BE2C (cell line): Measurements from ENCODE around the gene MSGN1.

Experiments used
- DNase-seq: peaks from one replicate; pipeline ENCODE4 v3.0.0-alpha.2; 2020
- H3K27me3 ChIP-seq: fragments of 250-450 bp; sonication (Bioruptor Pico); 2 replicates; pipeline ENCODE4 v1.5.1; 2020; ENCODE audit warnings: mild to moderate bottlenecking
- H3K36me3 ChIP-seq: fragments of 250-450 bp; sonication (Bioruptor Pico); 2 replicates; pipeline ENCODE4 v1.5.1; 2020; ENCODE audit warnings: mild to moderate bottlenecking
- H3K4me1 ChIP-seq: fragments of 250-450 bp; sonication (Bioruptor Pico); 2 replicates; pipeline ENCODE4 v1.5.1; 2020
- H3K4me3 ChIP-seq: 2 replicates; pipeline ENCODE4 v1.5.1; 2011; ENCODE audit warnings: low read depth, low read length
- H3K9me3 ChIP-seq: fragments of 250-450 bp; sonication (Bioruptor Pico); 2 replicates; pipeline ENCODE4 v1.5.1; 2020
- TF ChIP-seq, protein P1 (sequence below): IDR thresholded peaks from 2 replicates; pipeline ENCODE4 v1.5.1; 2012; ENCODE audit warnings: mild to moderate bottlenecking, low read depth, low read length

The MSGN1 gene

GRCh38 chr2:17813010-17813741 is 3.1 kb upstream of the MSGN1 start:
- Histone ChIP-seq H3K9me3 (no peaks in the 10 kb centered on the region), H3K4me3 (peak overlapping the region; percentile 28), H3K27me3 (no peaks in the 10 kb centered on the region), H3K36me3 (no peaks in the 10 kb centered on the region), H3K4me1 (peaks cover 9% of the 10 kb centered on the region)
- TF ChIP-seq, protein P1, sequence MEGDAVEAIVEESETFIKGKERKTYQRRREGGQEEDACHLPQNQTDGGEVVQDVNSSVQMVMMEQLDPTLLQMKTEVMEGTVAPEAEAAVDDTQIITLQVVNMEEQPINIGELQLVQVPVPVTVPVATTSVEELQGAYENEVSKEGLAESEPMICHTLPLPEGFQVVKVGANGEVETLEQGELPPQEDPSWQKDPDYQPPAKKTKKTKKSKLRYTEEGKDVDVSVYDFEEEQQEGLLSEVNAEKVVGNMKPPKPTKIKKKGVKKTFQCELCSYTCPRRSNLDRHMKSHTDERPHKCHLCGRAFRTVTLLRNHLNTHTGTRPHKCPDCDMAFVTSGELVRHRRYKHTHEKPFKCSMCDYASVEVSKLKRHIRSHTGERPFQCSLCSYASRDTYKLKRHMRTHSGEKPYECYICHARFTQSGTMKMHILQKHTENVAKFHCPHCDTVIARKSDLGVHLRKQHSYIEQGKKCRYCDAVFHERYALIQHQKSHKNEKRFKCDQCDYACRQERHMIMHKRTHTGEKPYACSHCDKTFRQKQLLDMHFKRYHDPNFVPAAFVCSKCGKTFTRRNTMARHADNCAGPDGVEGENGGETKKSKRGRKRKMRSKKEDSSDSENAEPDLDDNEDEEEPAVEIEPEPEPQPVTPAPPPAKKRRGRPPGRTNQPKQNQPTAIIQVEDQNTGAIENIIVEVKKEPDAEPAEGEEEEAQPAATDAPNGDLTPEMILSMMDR = no peak
- no peak for DNase-seq

DNA sequence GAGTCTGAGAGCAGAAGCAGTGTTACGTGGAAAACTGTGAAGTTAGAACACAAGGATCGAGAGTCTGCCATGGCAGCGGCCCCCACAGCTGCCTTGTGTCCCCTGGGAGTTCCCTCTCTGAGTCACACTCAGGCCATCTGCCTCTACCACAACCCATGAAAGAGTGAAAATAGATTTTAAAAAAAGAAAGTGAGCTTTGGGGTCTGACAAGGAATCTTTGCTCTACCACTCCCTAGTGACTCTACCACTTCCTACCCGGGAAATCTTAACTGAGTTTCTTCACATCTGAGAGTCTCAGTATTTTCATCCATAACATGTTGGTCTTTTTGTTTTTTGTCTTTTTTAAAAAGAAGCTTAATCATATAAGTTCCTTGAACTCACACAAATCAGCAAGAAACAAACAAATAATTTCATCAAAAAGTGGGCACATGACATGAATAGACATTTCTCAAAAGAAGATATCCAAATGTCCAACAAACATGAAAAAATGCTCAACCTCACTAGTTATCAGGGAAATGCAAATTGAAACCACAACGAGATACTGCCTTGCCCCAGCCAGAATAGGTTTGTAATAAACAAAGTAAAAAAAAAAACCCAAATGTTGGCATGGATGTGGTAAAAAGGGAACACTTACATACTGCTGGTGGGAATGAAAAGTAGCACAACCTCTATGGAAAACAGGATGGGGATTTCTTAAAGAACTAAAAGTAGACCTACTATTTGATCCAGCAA is 2.4 kb upstream of the MSGN1 start:
- peak; percentile 86 for DNase-seq
- H3K27me3 ChIP-seq = no peaks in the 10 kb centered on the region

GRCh38 chr2:17814601-17815000 is 1.7 kb upstream of the MSGN1 start:
- Histone ChIP-seq H3K4me1 (peaks cover 9% of the 10 kb centered on the region), H3K9me3 (no peaks in the 10 kb centered on the region), H3K4me3 (no peak overlapping the region), H3K27me3 (no peaks in the 10 kb centered on the region), H3K36me3 (no peaks in the 10 kb centered on the region)
- TF ChIP-seq, protein P1 = no peak
- no peak for DNase-seq

More for the DNA sequence above, 2.4 kb upstream of the MSGN1 start:
- TF ChIP-seq, protein P1 = no peak
- Histone ChIP-seq H3K9me3 (no peaks in the 10 kb centered on the region), H3K36me3 (no peaks in the 10 kb centered on the region), H3K4me3 (peak overlapping the region; percentile 28), H3K4me1 (peaks cover 9% of the 10 kb centered on the region)

DNA sequence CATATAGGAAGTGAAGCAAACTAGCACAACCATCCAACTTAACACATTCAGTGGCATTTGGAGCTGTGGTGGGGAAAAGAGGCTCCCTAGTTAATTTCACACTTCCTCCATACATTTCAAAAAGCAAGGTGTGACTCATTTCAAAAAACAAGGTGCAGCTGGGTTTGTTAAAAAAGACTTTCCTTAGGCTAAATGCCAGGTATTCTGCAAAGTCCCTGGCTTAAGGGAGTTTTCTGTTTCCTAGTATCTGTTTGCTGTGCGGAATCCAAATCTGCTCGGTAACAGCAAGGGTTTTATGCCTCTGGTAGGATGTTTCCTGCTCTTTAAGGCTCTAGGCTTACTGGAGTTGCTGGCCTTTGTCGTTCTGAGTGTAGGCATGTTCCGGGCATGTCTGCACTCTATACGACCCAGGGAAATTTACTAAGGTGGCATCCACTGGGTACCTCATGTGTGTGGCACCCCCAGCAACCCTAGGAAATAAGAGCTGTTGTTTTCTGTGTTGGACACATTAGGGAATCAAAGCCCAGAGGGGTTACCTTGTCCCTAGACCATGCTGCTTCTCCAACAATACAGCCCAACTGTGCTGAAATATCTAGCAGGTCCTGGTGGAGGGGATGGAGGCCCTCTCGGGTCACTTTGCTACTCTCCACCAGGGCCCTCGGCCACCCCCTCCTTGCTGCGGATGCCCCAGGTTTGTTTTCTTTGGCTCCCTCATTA is 634 bp upstream of the MSGN1 start:
- TF ChIP-seq, protein P1 = no peak
- H3K4me3 ChIP-seq = no peak overlapping the region
- H3K9me3 ChIP-seq = no peaks in the 10 kb centered on the region
- H3K36me3 ChIP-seq = no peaks in the 10 kb centered on the region
- H3K4me1 ChIP-seq = peaks cover 13% of the 10 kb centered on the region
- no peaks in the 10 kb centered on the region for H3K27me3 ChIP-seq
- DNase-seq = no peak

DNA sequence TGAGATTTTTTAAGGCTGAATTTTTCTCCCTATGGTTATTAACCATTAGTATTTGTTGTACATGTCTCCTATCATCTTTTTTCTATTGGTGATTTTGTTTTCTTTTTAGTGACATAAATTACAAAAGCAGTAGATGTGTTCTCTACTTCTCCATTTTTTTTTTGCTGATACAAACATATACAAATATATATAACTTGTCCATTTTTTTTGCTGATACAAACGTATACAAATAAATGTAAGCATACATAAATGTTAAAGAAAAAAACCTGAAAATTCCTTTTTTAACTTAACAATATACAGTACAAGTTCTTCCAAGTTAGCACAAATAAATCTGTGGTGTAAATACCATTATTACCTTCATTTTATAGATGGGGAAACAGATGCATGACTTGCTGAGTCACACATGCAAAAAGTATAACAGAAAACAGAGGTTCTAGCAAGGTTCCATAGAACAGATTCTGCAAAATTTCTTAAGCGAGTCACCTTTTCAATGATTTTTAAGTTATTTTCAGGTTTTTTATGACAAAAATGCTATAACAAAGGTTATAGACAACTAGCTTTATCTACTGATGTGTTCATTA is 2.1 kb downstream of the MSGN1 start:
- TF ChIP-seq, protein P1 = no peak
- H3K36me3 ChIP-seq = no peaks in the 10 kb centered on the region
- H3K4me3 ChIP-seq = no peak overlapping the region
- no peak for DNase-seq
- H3K27me3 ChIP-seq = no peaks in the 10 kb centered on the region
- H3K9me3 ChIP-seq = no peaks in the 10 kb centered on the region
- peaks cover 28% of the 10 kb centered on the region for H3K4me1 ChIP-seq
